HG02970 (cell line): ENCODE measurements around the gene CKAP2L.

ENCODE experiments used
- ATAC-seq: cut with Tn5 transposase; IDR thresholded peaks from one replicate; pipeline ENCODE4 v1.9.1; 2021; ENCODE audit warnings: mild to moderate bottlenecking, moderate library complexity, moderate number of reproducible peaks; ENCODE audit not compliant: unreplicated experiment, low FRiP score

CKAP2L gene

DNA sequence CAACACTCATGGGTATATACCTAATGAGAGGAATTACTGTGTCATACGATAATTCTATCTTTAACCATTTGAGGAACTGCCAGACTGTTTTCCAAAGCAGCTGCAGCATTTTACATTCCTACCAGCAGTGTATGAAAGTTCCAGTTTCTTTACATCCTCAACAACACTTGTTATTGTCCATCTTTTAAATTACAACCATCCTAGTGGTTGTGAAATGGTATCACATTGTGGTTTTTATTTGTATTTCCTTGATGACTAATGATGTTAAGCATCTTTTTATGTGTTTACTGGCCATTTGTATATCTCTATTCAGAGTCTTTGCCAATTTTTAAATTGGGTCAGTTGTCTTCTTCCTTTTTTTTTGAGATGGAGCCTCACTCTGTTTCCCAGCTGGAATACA is 4.0 kb upstream of the CKAP2L start:
- ATAC-seq: no peak

DNA sequence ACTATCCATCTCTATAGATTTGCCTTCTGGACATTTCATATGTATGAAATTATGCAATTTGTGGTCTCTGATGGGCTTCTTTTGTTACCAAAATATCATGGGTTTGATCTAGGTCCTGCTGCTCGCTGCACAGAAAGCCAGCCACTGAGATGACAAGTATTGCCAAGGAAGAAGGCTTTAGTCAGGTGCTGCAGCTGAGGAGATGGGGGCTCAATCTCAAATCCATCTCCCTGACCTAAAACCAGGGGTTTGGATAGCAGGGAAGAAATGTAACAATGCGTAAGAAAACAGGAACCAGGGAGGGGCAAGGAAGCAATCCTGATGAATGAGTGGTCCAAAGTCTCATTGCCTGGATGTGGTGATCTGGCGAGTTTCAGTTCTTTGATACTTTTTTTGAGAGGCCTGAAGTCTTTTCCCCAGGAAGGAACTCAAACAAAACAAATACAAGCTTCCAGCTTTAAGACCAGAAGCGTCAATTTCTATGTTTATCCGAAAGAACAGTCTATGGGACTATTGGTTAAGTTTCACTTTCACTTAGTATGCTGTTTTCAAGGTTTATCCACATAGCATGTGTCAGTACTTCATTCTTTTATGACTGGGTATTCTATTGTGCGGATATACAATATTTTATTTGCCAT is 3.4 kb upstream of the CKAP2L start:
- ATAC-seq: no peak

DNA sequence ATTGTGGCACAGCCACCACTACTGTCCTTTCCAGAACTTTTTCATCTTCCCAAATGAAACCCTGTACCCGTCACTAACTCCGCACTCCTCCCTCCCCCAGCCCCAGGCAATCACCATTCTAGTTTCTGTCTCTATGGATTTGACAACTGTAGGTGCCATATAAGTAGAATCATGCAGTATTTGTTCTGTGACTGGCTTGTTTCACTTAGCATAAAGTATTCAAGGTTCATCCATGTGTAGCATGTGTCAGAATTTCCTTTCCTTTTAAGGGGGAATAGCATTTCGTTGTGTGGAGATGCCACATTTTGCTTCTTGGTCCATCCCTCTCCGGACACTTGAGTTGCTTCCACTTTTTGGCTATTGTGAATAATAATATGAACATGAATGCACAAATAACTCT is 842 bp upstream of the CKAP2L start:
- ATAC-seq: no peak

DNA sequence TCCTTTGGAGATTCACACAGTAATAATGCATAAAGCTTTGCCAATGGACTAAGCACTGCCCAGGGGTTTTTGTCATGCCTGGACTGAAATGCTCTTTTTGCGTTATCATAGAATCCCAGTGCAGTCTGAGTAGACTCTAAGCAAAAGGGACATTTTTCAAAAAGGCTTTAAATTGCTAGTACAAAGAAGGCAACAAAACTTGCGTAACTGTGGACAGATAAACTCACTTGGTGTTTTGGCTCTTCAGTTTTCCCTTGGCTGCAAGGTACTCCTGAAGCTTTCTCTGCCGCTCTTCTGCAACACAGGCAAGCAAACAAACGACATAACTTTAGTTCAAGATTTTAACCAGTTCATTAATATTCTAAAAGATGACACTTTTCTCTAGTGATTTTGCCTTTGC is 2.1 kb downstream of the CKAP2L start:
- no peak for ATAC-seq

DNA sequence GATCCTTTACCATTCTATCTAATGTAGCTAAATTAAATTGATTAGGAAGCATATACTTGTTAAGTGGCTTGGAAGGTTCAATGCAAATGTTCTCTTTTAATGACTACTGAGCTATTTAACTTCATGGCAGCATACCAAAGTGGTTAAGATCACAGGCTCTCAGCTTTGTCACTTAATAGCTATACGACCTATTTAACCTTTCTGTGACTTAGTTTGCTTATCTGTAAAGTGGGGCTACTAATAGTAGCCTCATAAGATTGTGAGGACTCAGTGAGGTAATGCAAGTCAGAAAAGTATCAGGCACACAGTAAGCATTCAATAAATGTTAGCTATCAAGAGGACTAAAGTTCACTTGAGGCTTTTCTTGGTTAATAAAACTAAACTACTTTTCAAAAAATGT is 4.3 kb downstream of the CKAP2L start:
- no peak for ATAC-seq

DNA sequence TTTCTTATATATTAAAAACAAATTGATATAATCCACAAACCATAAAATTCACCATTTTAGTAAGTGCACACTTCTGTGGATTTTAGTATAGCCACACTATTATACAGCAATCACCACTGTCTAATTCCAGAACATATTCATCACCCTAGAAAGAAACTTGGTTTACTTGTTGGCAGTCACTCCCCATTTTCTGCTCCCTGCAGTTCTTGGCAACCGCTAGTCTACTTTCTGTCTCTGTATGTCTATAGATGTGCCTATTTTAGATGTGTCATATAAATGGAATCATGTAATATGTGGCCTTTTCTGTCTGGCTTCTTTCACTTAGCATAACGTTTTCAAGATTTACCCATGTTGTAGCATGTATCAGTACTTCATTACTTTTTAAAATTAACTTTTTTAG is 5.7 kb downstream of the CKAP2L start:
- no peak for ATAC-seq

GRCh38 chr2:112757265-112757664 is 7.1 kb downstream of the CKAP2L start:
- no peak for ATAC-seq

- no peak for ATAC-seq
Measured at GRCh38 chr2:112756207-112756606, 8.2 kb downstream of the CKAP2L start.

GRCh38 chr2:112755444-112755843 is 9.0 kb downstream of the CKAP2L start:
- no peak for ATAC-seq

DNA sequence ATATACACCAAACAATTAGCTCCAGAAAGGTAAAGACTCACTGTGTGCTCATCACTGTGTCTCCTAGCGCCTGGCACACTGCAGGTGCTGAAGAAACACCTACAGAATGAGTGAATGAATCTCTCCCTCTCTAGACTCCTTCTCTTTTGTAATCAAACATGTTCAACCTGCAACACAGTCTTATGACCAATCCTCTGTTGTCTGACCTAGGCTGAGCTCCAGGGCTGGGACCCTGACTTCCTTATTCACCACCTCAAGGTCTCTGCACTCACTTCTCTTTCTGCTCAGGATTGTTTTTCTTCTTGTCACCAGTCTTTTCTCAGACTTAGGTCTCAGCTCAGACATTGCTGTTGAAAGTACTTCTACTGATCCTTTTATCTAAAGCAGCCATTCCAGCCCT is 9.8 kb downstream of the CKAP2L start:
- ATAC-seq: no peak

DNA sequence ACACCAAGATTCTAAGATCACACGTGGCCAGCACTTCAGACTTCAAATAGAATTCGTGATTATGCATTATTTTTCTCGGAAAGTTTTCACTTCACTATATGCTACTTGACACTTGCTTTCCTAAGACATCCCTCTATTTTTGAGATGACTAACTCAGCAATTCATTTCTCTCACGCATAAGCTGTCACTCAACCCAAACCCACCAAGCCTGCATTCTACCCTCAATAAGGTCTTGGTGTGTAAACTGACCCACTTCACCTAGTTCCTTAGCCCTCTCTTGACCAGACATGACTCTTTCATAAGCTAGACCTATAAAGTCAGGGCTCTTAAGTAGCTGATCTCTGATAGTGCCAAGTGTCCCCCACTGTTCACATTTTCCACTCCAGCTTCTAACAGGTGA is 11.7 kb downstream of the CKAP2L start:
- ATAC-seq: no peak

DNA sequence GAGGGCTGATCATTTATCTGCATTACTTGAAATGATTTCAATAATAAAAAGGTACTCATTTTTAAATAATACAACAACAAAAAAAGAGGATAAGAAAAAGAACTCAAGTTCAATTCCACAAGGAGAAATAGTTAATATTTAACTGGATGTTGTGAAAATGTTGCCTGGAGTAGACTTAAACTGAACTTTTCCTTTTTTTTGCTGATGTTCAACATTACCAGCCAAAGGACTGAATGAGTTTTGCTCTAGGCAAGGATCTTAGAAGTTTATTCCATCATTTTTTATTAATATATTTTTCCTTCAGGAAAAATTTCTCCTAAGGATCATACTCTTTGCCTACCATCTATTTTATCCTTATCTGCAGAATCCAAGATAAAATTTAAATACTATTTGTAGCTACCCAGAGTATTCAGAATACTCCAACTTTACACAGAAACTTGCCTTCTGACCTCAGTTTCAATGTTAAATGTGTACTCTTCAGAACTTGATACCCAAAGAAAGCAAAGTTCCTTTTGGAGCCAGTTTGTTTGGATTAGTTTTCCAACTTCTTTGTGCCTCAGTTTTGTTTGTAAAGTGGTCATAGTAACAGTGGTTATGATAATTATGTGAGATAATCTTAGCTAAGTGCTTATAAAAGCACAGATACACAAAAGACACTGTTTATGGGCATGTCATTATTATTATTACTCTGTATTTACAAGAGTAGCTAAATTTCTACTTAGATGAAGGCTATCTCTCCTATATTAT is 12.8 kb downstream of the CKAP2L start:
- ATAC-seq: no peak

DNA sequence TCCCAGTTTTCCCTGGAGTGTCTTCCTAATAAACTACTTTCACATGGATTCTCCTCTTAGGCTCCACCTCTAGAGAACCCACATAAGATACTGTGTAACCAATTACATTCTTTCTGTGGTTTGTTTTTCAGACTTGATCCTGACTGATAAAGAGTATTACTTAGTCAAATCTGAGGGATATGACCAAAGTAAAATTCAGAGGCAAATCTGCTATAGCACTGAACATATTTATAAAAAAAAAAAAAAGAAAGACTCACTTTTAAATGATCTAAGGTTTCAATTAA is 13.9 kb downstream of the CKAP2L start:
- ATAC-seq: no peak

- ATAC-seq: no peak
Measured at GRCh38 chr2:112749755-112750559, 14.5 kb downstream of the CKAP2L start.

GRCh38 chr2:112740527-112740926 is 23.9 kb downstream of the CKAP2L start:
- ATAC-seq: no peak

DNA sequence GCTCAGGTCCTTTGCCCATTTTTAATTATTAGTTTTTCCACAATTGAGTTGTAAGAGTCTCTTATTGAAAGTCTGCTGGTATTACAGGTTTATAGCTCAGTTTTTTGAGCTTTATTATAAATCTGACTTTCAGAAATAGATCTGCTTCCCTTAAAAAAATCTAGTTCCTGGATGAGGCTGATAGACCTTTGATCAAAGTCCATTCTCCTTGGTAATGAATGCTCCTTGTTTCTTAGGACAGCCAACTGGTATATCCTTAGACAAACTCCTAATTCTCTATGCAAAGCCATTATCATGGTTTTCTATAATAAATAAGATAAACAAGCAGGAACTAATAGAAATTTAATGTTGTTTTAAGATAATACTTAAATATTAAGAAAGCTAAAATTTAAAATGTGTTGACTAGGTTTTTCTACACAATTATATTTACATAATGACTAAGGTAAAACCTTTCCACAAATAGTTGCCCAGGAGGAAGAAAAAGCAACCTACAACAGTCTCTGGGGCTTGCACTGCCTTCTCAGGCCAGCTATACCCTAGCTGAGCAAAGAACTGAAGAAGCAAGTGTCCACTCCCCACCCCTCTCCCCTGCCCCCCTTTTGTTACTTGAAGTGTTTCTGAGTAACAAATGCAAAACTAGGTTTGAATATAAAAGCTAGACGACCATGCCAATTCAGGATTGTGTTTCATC is 26.7 kb downstream of the CKAP2L start:
- ATAC-seq: no peak

GRCh38 chr2:112733871-112734270 is 30.5 kb downstream of the CKAP2L start:
- ATAC-seq: no peak

DNA sequence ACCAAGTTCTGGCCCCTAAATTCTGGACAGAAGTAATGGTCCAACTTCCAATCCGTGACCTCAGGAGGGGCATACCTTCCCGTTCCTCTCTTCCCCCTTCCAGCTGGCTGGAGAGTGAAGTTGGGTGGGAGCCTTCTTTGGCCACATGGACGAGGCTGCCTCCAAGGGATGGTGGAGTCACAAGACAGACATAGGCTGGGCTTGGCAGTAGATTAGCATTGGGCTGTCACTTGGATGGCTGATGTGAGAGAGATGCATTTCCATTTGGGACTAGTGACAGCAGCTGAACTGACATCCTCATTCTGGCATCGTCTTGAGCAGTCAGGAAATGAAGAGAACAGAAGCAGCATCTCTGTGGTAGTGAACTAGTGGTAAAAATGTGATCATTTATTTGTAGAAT is 31.0 kb downstream of the CKAP2L start:
- ATAC-seq: no peak

GRCh38 chr2:112731479-112731878 is 32.9 kb downstream of the CKAP2L start:
- ATAC-seq: no peak

DNA sequence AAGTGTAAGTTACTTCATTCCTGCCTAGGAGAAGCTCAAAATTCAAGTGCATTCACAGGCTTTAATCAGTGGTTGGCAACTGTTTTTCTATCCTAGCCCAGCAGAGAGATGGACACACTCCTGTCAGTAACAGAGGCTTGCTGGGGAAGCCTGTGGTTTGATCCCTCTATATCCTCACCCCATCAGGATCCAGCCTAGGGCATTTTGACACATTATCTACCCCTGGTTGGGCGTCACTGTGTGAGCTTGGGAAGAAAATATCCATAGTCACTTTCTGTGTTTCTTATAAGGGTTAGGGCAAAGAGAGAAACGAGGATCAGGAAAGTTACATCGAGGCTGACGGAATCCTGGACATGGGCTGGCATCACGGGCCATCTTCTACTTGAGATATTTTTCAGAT is 33.6 kb downstream of the CKAP2L start:
- ATAC-seq: no peak

GRCh38 chr2:112730216-112730615 is 34.2 kb downstream of the CKAP2L start:
- ATAC-seq: no peak
